H1 (cell line): ENCODE measurements around the gene CHMP4A. TPM values are rescaled to one million over a fixed set of nuclear protein-coding genes. Genes with fewer than 3 reads are reported as not detected.

Source experiments
- CTCF ChIA-PET: fragments of 300-600 bp; sonication (Branson Sonifier 250); formaldehyde crosslinking; loops from one replicate; lab custom pipeline; 2021; ENCODE audit not compliant: partially characterized antibody; lab: Charles Lee
- POLR2A ChIA-PET: fragments of 300-600 bp; sonication (Branson Sonifier 250); formaldehyde crosslinking; loops from one replicate; lab custom pipeline; 2021; ENCODE audit warnings: inconsistent platforms; ENCODE audit not compliant: partially characterized antibody; lab: Charles Lee
- DNase-seq, 2 experiments: peaks; one replicate each; pipeline versions ENCODE4 v3.0.0 to v3.0.0-alpha.2; 2010 to 2022; ENCODE audit warnings: low spot score in 2 of 2, low read depth in 1 of 2, mixed read lengths in 1 of 2
- FAIRE-seq: peaks from 2 replicates; lab custom pipeline; 2011; peaks lifted over from hg19 to GRCh38; lab: Jason Lieb, UNC
- H2AFZ ChIP-seq: 2 replicates; pipeline ENCODE4 v1.8.1; 2012; ENCODE audit warnings: low read length, inconsistent platforms
- H2AK5ac ChIP-seq: 2 replicates; pipeline ENCODE4 v1.6.1; 2013; ENCODE audit warnings: low read depth, low read length
- H2BK120ac ChIP-seq: replicated peaks from 2 replicates; pipeline ENCODE3; 2013; ENCODE audit warnings: low read depth, low read length, inconsistent platforms
- H2BK12ac ChIP-seq: 2 replicates; pipeline ENCODE4 v1.6.1; 2013; ENCODE audit warnings: low read depth, low read length
- H2BK15ac ChIP-seq: 2 replicates; pipeline ENCODE4 v1.6.1; 2013; ENCODE audit warnings: low read length
- H2BK20ac ChIP-seq: 2 replicates; pipeline ENCODE4 v1.6.1; 2013; ENCODE audit warnings: low read length
- H2BK5ac ChIP-seq: 2 replicates; pipeline ENCODE4 v1.6.1; 2013; ENCODE audit warnings: low read depth, low read length
- H3K14ac ChIP-seq: 2 replicates; pipeline ENCODE4 v1.6.1; 2013; ENCODE audit warnings: inconsistent platforms; ENCODE audit not compliant: insufficient read length
- H3K18ac ChIP-seq: 2 replicates; pipeline ENCODE4 v1.6.1; 2013; ENCODE audit warnings: low read length; ENCODE audit errors: extremely low read depth
- H3K23ac ChIP-seq: 2 replicates; pipeline ENCODE4 v1.6.1; 2013; ENCODE audit warnings: inconsistent platforms; ENCODE audit not compliant: insufficient read length
- H3K23me2 ChIP-seq: 2 replicates; pipeline ENCODE4 v1.6.1; 2013; ENCODE audit warnings: low read depth, low read length
- H3K27ac ChIP-seq: 2 replicates; pipeline ENCODE4 v1.6.1; 2011; ENCODE audit warnings: low read depth, low read length, inconsistent platforms
- H3K27me3 ChIP-seq, 4 experiments: replicated peaks in 1 of 4; 1 replicate in 1 of 4; 2 replicates in 3 of 4; pipeline versions ENCODE4 v1.6.1 to v1.8.1; 2011 to 2013; ENCODE audit warnings: low read length in 3 of 4, mild to moderate bottlenecking in 3 of 4, inconsistent platforms in 2 of 4, mixed read lengths in 2 of 4, moderate library complexity in 1 of 4; ENCODE audit not compliant: control insufficient read depth in 3 of 4, insufficient read depth in 3 of 4; ENCODE audit errors: extremely low read depth in 1 of 4
- H3K36me3 ChIP-seq, 4 experiments: 2 replicates each; pipeline versions ENCODE4 v1.6.1 to v1.8.1; 2011 to 2013; ENCODE audit warnings: mild to moderate bottlenecking in 4 of 4, low read length in 3 of 4, moderate library complexity in 2 of 4, control low read depth in 1 of 4, inconsistent platforms in 1 of 4; ENCODE audit not compliant: insufficient read depth in 4 of 4, control insufficient read depth in 2 of 4
- H3K4ac ChIP-seq: replicated peaks from 2 replicates; pipeline ENCODE3; 2013; ENCODE audit warnings: low read length, low read depth, mixed read lengths, inconsistent platforms; ENCODE audit not compliant: insufficient read length
- H3K4me1 ChIP-seq, 4 experiments: replicated peaks in 1 of 4; 1 replicate in 1 of 4; 2 replicates in 3 of 4; pipeline versions ENCODE4 v1.6.1 to v1.8.1; 2011 to 2013; ENCODE audit warnings: low read length in 3 of 4, inconsistent platforms in 2 of 4, mixed read lengths in 1 of 4; ENCODE audit not compliant: insufficient read depth in 4 of 4, control insufficient read depth in 3 of 4
- H3K4me2 ChIP-seq, 2 experiments: 2 replicates each; pipeline versions ENCODE4 v1.6.1 to v1.8.1; 2011 to 2013; ENCODE audit warnings: low read depth in 2 of 2, low read length in 2 of 2, control low read depth in 1 of 2, inconsistent platforms in 1 of 2, mild to moderate bottlenecking in 1 of 2; ENCODE audit not compliant: insufficient read depth in 1 of 2
- H3K4me3 ChIP-seq, 4 experiments: fragments of 200-600, 300-600 bp in 1 of 4; sonication (generic), shearing (Covaris generic), sonication (Bioruptor Twin) in 1 of 4; 2 replicates each; pipeline versions ENCODE4 v1.5.1 to v1.8.1; 2011 to 2016; ENCODE audit warnings: low read length in 4 of 4, low read depth in 3 of 4, control low read depth in 2 of 4, inconsistent platforms in 2 of 4, mild to moderate bottlenecking in 2 of 4, mixed read lengths in 1 of 4, moderate library complexity in 1 of 4; ENCODE audit not compliant: insufficient read depth in 2 of 4; ENCODE audit errors: extremely low read depth in 1 of 4
- H3K56ac ChIP-seq: replicated peaks from 2 replicates; pipeline ENCODE3; 2013; ENCODE audit warnings: low read depth, mild to moderate bottlenecking, mixed read lengths, low read length, inconsistent platforms; ENCODE audit not compliant: insufficient read length
- H3K79me1 ChIP-seq: 2 replicates; pipeline ENCODE4 v1.6.1; 2013; ENCODE audit warnings: low read depth, low read length, control low read depth
- H3K79me2 ChIP-seq, 2 experiments: 2 replicates each; pipeline versions ENCODE4 v1.6.1 to v1.8.1; 2012 to 2013; ENCODE audit warnings: low read length in 2 of 2, mild to moderate bottlenecking in 2 of 2, inconsistent platforms in 1 of 2; ENCODE audit not compliant: insufficient read depth in 2 of 2, control insufficient read depth in 1 of 2
- H3K9ac ChIP-seq, 4 experiments: replicated peaks in 1 of 4; 1 replicate in 1 of 4; 2 replicates in 3 of 4; pipeline versions ENCODE4 v1.6.1 to v1.8.1; 2011 to 2013; ENCODE audit warnings: low read depth in 3 of 4, low read length in 3 of 4, control low read depth in 2 of 4, mild to moderate bottlenecking in 2 of 4, moderate library complexity in 2 of 4, inconsistent platforms in 1 of 4; ENCODE audit errors: extremely low read depth in 1 of 4
- H3K9me3 ChIP-seq, 2 experiments: 2 replicates each; pipeline versions ENCODE4 v1.6.1 to v1.8.1; 2012 to 2013; ENCODE audit warnings: mild to moderate bottlenecking in 2 of 2, moderate library complexity in 2 of 2, control low read depth in 1 of 2, inconsistent platforms in 1 of 2, low read depth in 1 of 2, low read length in 1 of 2, mixed read lengths in 1 of 2; ENCODE audit not compliant: insufficient read depth in 2 of 2
- H4K20me1 ChIP-seq, 2 experiments: replicated peaks in 1 of 2; 2 replicates each; pipeline versions ENCODE3 to v1.8.1; 2011 to 2013; ENCODE audit warnings: inconsistent platforms in 2 of 2, low read length in 2 of 2, mild to moderate bottlenecking in 1 of 2; ENCODE audit not compliant: insufficient read depth in 2 of 2, control insufficient read depth in 1 of 2
- H4K5ac ChIP-seq: 2 replicates; pipeline ENCODE4 v1.6.1; 2013; ENCODE audit warnings: low read length, low read depth, mixed read lengths, inconsistent platforms; ENCODE audit not compliant: insufficient read length
- H4K8ac ChIP-seq: 2 replicates; pipeline ENCODE4 v1.8.0; 2013; ENCODE audit warnings: mild to moderate bottlenecking, moderate library complexity, low read length, inconsistent platforms; ENCODE audit not compliant: insufficient read depth; ENCODE audit errors: extremely low read depth
- H4K91ac ChIP-seq: replicated peaks from 2 replicates; pipeline ENCODE3; 2013; ENCODE audit warnings: low read length, mixed read lengths, inconsistent platforms; ENCODE audit not compliant: insufficient read length
- CEBPB ChIP-seq: IDR thresholded peaks from 2 replicates; pipeline ENCODE4 v1.6.1; 2012; ENCODE audit warnings: low read depth, low read length
- EP300 ChIP-seq, 2 experiments: IDR thresholded peaks; 1 replicate in 1 of 2; 2 replicates in 1 of 2; pipeline ENCODE4 v1.6.1; 2011 to 2012; ENCODE audit warnings: low read depth in 2 of 2, low read length in 2 of 2, mild to moderate bottlenecking in 2 of 2, borderline replicate concordance in 1 of 2, inconsistent platforms in 1 of 2, moderate library complexity in 1 of 2
- HDAC6 ChIP-seq: IDR thresholded peaks from one replicate; pipeline ENCODE4 v1.7.1; 2012; ENCODE audit warnings: low read depth, mild to moderate bottlenecking, inconsistent platforms, low read length, moderate library complexity
- PHF8 ChIP-seq: fragments of 200-600 bp; sonication (generic); conservative IDR thresholded peaks from 2 replicates; pipeline ENCODE4 v1.7.1; 2012; ENCODE audit warnings: low read depth, mild to moderate bottlenecking, inconsistent platforms, low read length, moderate library complexity
- POLR2A ChIP-seq, 2 experiments: IDR thresholded peaks; 1 replicate in 1 of 2; 2 replicates in 1 of 2; pipeline ENCODE4 v1.6.1; 2011; ENCODE audit warnings: low read depth in 2 of 2, low read length in 2 of 2, mild to moderate bottlenecking in 2 of 2; ENCODE audit errors: control extremely low read depth in 1 of 2
- POLR2AphosphoS5 ChIP-seq: IDR thresholded peaks from 2 replicates; pipeline ENCODE4 v1.6.1; 2011; ENCODE audit warnings: low read depth, low read length
- WGBS, 2 experiments: shearing (Covaris generic) in 1 of 2; methylation state at CpG; one replicate each; pipeline versions ENCODE4 v1.1.6 to v1.1.7; 2013 to 2015; ENCODE audit warnings: low lambda C conversion rate in 2 of 2, mixed read lengths in 2 of 2, inconsistent platforms in 1 of 2, low coverage in 1 of 2, missing lambda C conversion rate in 1 of 2; ENCODE audit not compliant: insufficient replicate concordance in 2 of 2, insufficient coverage in 1 of 2, insufficient read length in 1 of 2; ENCODE audit errors: extremely low coverage in 1 of 2, missing lambda C conversion rate in 1 of 2; 5-methylcytosine and 5-hydroxymethylcytosine counted together
- polyA plus RNA-seq, 7 experiments: library from polyadenylated mRNA; depleted of rRNA in 3 of 7; stranded (reverse) in 5 of 7; unstranded in 2 of 7; fragments of >200 nt in 5 of 7; fragments of 200-250 nt in 2 of 7; gene quantifications; 1 replicate in 5 of 7; 2 replicates in 1 of 7; 4 replicates in 1 of 7; pipeline versions ENCODE4 v1.2.1 to v1.2.3, GENCODE V29; 2011 to 2013; ENCODE audit warnings: missing spikeins in 2 of 7, mixed read lengths in 2 of 7
- total RNA-seq: library from RNA; stranded (reverse); fragmentation: NEBNext Ultra II Directional; extraction: Animal tissue kit (Norgen Biotek cat#: 25700); gene quantifications from 2 replicates; pipeline ENCODE4 v1.2.1, GENCODE V29; 2021
- TF ChIP-seq, protein P1 (sequence below): IDR thresholded peaks from 2 replicates; pipeline ENCODE4 v1.6.1; 2011; ENCODE audit warnings: low read length, improper control_type of control experiment

Gene CHMP4A
- total and polyA plus RNA-seq, 2 of the 8 experiments (the other 6 are each of a cell fraction or from before 2014, with no cell fraction given) = 32.9 to 37.6 TPM

DNA sequence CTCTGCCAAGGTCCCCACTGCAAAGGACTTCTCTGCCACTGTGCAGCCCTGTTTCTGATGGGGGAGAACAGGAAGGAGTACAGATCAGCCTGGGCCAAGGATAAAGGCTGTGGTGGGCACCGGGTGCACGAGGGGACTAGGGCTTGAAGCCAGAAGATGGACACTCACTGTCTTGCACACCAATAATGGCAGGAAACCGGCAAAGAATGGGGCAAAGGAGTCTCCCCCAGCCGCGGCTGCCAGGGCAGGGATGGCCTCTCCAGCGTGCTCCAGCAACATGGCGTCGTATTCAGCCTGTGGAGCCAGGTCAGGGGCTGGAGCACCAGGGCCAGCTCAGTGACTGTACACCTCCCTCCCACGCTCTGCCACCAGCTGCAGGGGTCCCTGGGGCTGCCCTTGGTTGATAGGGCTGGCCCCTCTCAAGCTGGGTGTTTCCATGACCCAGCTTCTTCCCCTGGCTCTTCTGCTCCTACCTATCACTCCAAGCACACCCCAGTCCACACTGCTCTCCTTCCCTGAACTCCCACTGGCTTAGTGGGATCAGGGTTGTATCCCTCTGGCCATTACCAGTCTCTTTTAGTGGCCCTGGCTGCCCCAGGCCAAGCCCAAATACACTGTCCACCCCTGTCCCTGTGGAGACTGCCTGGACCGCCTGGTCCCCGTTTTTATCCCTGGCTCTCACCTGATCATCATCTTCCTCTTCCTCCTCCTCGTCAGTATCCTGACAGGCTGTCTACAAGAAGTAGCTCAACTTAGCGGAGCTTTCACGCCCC lies 31.0 kb downstream of the CHMP4A start:
- Histone ChIP-seq H4K5ac (no peak overlapping the region), H2BK12ac (no peak overlapping the region), H2BK5ac (no peak overlapping the region), H3K79me1 (peaks cover 9% of the 10 kb centered on the region), H4K91ac (no peak overlapping the region), H3K4ac (no peak overlapping the region), H3K27me3 (no peaks in the 10 kb centered on the region), H2BK20ac (no peak overlapping the region), H3K14ac (no peak overlapping the region), H3K56ac (no peak overlapping the region), H3K4me2 (no peak overlapping the region), H4K8ac (no peak overlapping the region; the same call in 1 of the 2 replicates), H2AFZ (no peak overlapping the region), H3K36me3 (peaks cover 27 to 84% (median 69%) of the 10 kb centered on the region in 4 experiments), H3K79me2 (peaks cover 0 to 6% of the 10 kb centered on the region in 2 experiments; a peak in 1 of 4 replicates), H3K4me3 (no peak overlapping the region), H3K23me2 (no peaks in the 10 kb centered on the region), H2AK5ac (no peak overlapping the region), H2BK120ac (no peak overlapping the region), H3K23ac (no peak overlapping the region), H3K18ac (no peak overlapping the region), H3K27ac (no peak overlapping the region), H2BK15ac (no peak overlapping the region), H3K9me3 (no peaks in the 10 kb centered on the region), H3K9ac (no peak overlapping the region), H4K20me1 (peaks cover 2 to 25% of the 10 kb centered on the region in 2 experiments), H3K4me1 (no peaks in the 10 kb centered on the region)
- ChIA-PET POLR2A (interaction anchor here (0.8 to 9.3 kb wide), 11 partner anchors 10 to 117 kb away, joined by 3 to 93 read pairs (median 4); partner anchors contain the start of genes CHMP4A, DHRS1, IRF9 and NOP9), CTCF (interaction anchor here (1.0 to 1.3 kb wide), 2 partner anchors 11 to 21 kb away, joined by 4 to 5 read pairs; partner anchors contain the start of genes IRF9 and REC8)
- WGBS, 2 experiments = 94% methylated on average over 14 of the region's 14 CpGs; no CpG with 5 or more reads in 1 of the 2 experiments
- no peak for TF ChIP-seq PHF8
- peak in 1 of 2 experiments; percentile 46; a peak in 1 of 3 replicates for TF ChIP-seq POLR2A (IDR thresholded peaks at IDR 0.05; ENCODE audit: control extremely low read depth in 1 of 2, low read depth in 2 of 2, low read length in 2 of 2)
- no peak for TF ChIP-seq EP300 (IDR thresholded peaks at IDR 0.05; ENCODE audit: borderline replicate concordance in 1 of 2, low read depth in 2 of 2, low read length in 2 of 2)
- TF ChIP-seq CEBPB = no peak
- TF ChIP-seq POLR2AphosphoS5 = peak; percentile 18; the same call in 1 of the 2 replicates
- TF ChIP-seq, protein P1, sequence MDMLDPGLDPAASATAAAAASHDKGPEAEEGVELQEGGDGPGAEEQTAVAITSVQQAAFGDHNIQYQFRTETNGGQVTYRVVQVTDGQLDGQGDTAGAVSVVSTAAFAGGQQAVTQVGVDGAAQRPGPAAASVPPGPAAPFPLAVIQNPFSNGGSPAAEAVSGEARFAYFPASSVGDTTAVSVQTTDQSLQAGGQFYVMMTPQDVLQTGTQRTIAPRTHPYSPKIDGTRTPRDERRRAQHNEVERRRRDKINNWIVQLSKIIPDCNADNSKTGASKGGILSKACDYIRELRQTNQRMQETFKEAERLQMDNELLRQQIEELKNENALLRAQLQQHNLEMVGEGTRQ = no peak
- no peak for TF ChIP-seq HDAC6
- no peak for FAIRE-seq
- no peak for DNase-seq
